Muscle of leg (tissue), 11 donors: ENCODE data around the gene COL9A3. TPM values are rescaled to one million over a fixed set of nuclear protein-coding genes. Genes with fewer than 3 reads are reported as not detected.
A peak's percentile ranks its signal among the peaks of the same experiment; 100 is the strongest.

Experiments used
- DNase-seq: peaks from one replicate; pipeline ENCODE4 v3.0.0; 2013
- H3K27ac ChIP-seq: one replicate; pipeline ENCODE4 v1.5.1; 2013; ENCODE audit warnings: mild to moderate bottlenecking, low read length, control low read depth
- H3K27me3 ChIP-seq: one replicate; pipeline ENCODE4 v1.6.1; 2013; ENCODE audit warnings: low read length; ENCODE audit not compliant: control insufficient read depth, insufficient read depth
- H3K36me3 ChIP-seq: one replicate; pipeline ENCODE4 v1.6.1; 2013; ENCODE audit warnings: low read length; ENCODE audit not compliant: control insufficient read depth, insufficient read depth
- H3K4me1 ChIP-seq: one replicate; pipeline ENCODE4 v1.6.1; 2013; ENCODE audit warnings: low read length; ENCODE audit not compliant: control insufficient read depth, insufficient read depth
- H3K4me3 ChIP-seq: one replicate; pipeline ENCODE4 v1.5.1; 2013; ENCODE audit warnings: low read length, control low read depth
- H3K9me3 ChIP-seq: replicated peaks from 2 replicates; pipeline ENCODE4 v1.6.1; 2013; ENCODE audit warnings: low read depth, low read length; ENCODE audit not compliant: control insufficient read depth
- WGBS: methylation state at CpG from one replicate; pipeline ENCODE4 v1.1.5; 2013; ENCODE audit warnings: missing lambda C conversion rate; ENCODE audit not compliant: insufficient coverage; 5-methylcytosine and 5-hydroxymethylcytosine counted together
- polyA plus RNA-seq, 8 donors: library from polyadenylated mRNA; unstranded; fragments of 120-200 nt; gene quantifications; one replicate each; pipeline versions ENCODE4 v1.2.1 to v1.2.3, GENCODE V29; 2013; ENCODE audit warnings: inconsistent platforms in 1 of 8, low replicate concordance in 1 of 8; ENCODE audit not compliant: insufficient read length in 8 of 8, insufficient read depth in 1 of 8
- total RNA-seq: library from RNA; stranded (reverse); fragments of 120-200 nt; gene quantifications from one replicate; pipeline ENCODE4 v1.2.4, GENCODE V29; 2013

Gene COL9A3
- total and polyA plus RNA-seq, 9 donors, result 6.4 to 43.5 (median 14.2) TPM

- 86% methylated on average over 27 of the region's 32 CpGs for WGBS
- Histone ChIP-seq H3K9me3 (no peaks in the 10 kb centered on the region), H3K4me1 (peaks cover 17% of the 10 kb centered on the region), H3K27me3 (no peaks in the 10 kb centered on the region), H3K36me3 (no peaks in the 10 kb centered on the region), H3K27ac (no peak overlapping the region), H3K4me3 (no peak overlapping the region)
- no peak for DNase-seq
Measured at GRCh38 chr20:62829231-62830230, 12.7 kb downstream of the COL9A3 start.

GRCh38 chr20:62830251-62830650 lies 13.4 kb downstream of the COL9A3 start:
- peaks cover 15% of the 10 kb centered on the region for H3K4me1 ChIP-seq
- 83% methylated on average over 1 of the region's 14 CpGs for WGBS
- H3K27me3 ChIP-seq, result peaks cover 4% of the 10 kb centered on the region
- H3K27ac ChIP-seq, result no peak overlapping the region
- no peaks in the 10 kb centered on the region for H3K36me3 ChIP-seq
- DNase-seq, result no peak
- H3K9me3 ChIP-seq, result no peaks in the 10 kb centered on the region
- H3K4me3 ChIP-seq, result no peak overlapping the region

GRCh38 chr20:62830821-62831220 lies 14.0 kb downstream of the COL9A3 start:
- 87% methylated on average over 19 of the region's 22 CpGs for WGBS
- H3K4me3 ChIP-seq, result no peak overlapping the region
- H3K27me3 ChIP-seq, result peaks cover 7% of the 10 kb centered on the region
- H3K36me3 ChIP-seq, result no peaks in the 10 kb centered on the region
- peaks cover 16% of the 10 kb centered on the region for H3K4me1 ChIP-seq
- H3K27ac ChIP-seq, result no peak overlapping the region
- no peaks in the 10 kb centered on the region for H3K9me3 ChIP-seq
- no peak for DNase-seq

GRCh38 chr20:62831361-62831788 lies 14.5 kb downstream of the COL9A3 start:
- H3K9me3 ChIP-seq, result no peaks in the 10 kb centered on the region
- H3K4me3 ChIP-seq, result no peak overlapping the region
- no peaks in the 10 kb centered on the region for H3K36me3 ChIP-seq
- peaks cover 20% of the 10 kb centered on the region for H3K4me1 ChIP-seq
- no peak for DNase-seq
- WGBS, result 87% methylated on average over 5 of the region's 10 CpGs
- no peak overlapping the region for H3K27ac ChIP-seq
- peaks cover 11% of the 10 kb centered on the region for H3K27me3 ChIP-seq

- H3K27ac ChIP-seq, result no peak overlapping the region
- H3K36me3 ChIP-seq, result no peaks in the 10 kb centered on the region
- no peaks in the 10 kb centered on the region for H3K9me3 ChIP-seq
- DNase-seq, result no peak
- H3K4me1 ChIP-seq, result peaks cover 23% of the 10 kb centered on the region
- WGBS, result 80% methylated on average over 6 of the region's 10 CpGs
- no peak overlapping the region for H3K4me3 ChIP-seq
- H3K27me3 ChIP-seq, result peaks cover 15% of the 10 kb centered on the region
Measured at GRCh38 chr20:62831854-62832211, 15.0 kb downstream of the COL9A3 start.

GRCh38 chr20:62832212-62832922 lies 15.5 kb downstream of the COL9A3 start:
- peak; percentile 43 for DNase-seq
- peaks cover 15% of the 10 kb centered on the region for H3K27me3 ChIP-seq
- H3K9me3 ChIP-seq, result no peaks in the 10 kb centered on the region
- no peak overlapping the region for H3K27ac ChIP-seq
- H3K4me1 ChIP-seq, result peaks cover 23% of the 10 kb centered on the region
- no peaks in the 10 kb centered on the region for H3K36me3 ChIP-seq
- WGBS, result 32% methylated on average over 17 of the region's 22 CpGs
- H3K4me3 ChIP-seq, result no peak overlapping the region

- Histone ChIP-seq H3K9me3 (no peaks in the 10 kb centered on the region), H3K27me3 (peaks cover 15% of the 10 kb centered on the region), H3K36me3 (no peaks in the 10 kb centered on the region), H3K4me3 (no peak overlapping the region), H3K4me1 (peaks cover 23% of the 10 kb centered on the region), H3K27ac (no peak overlapping the region)
- WGBS, result 60% methylated on average over 8 of the region's 14 CpGs
- no peak for DNase-seq
Measured at GRCh38 chr20:62832951-62833391, 16.1 kb downstream of the COL9A3 start.

- WGBS, result 62% methylated on average over 17 of the region's 24 CpGs
- H3K9me3 ChIP-seq, result no peaks in the 10 kb centered on the region
- no peak for DNase-seq
- H3K27ac ChIP-seq, result no peak overlapping the region
- peaks cover 23% of the 10 kb centered on the region for H3K4me1 ChIP-seq
- H3K36me3 ChIP-seq, result no peaks in the 10 kb centered on the region
- no peak overlapping the region for H3K4me3 ChIP-seq
- peaks cover 22% of the 10 kb centered on the region for H3K27me3 ChIP-seq
Measured at GRCh38 chr20:62834967-62835730, 18.3 kb downstream of the COL9A3 start.

- Histone ChIP-seq H3K27me3 (peaks cover 24% of the 10 kb centered on the region), H3K36me3 (no peaks in the 10 kb centered on the region), H3K27ac (peak overlapping the region; percentile 1), H3K9me3 (no peaks in the 10 kb centered on the region), H3K4me1 (peaks cover 19% of the 10 kb centered on the region), H3K4me3 (peak overlapping the region; percentile 8)
- 48% methylated on average over 50 of the region's 52 CpGs for WGBS
- peak; percentile 61 for DNase-seq
Measured at GRCh38 chr20:62835931-62836861, 19.3 kb downstream of the COL9A3 start.
